Gastroesophageal sphincter (tissue), 3 donors: ENCODE measurements around the gene MALT1.

Experiments used
- EP300 ChIP-seq: sonication (generic); formaldehyde crosslinking; IDR thresholded peaks from one replicate; pipeline ENCODE4 v1.6.1; 2017; ENCODE audit warnings: antibody characterized with exemption, mild to moderate bottlenecking
- POLR2A ChIP-seq, 2 donors: fragments of 450-650 bp; IDR thresholded peaks; one replicate each; pipeline ENCODE4 v1.6.1; 2017; ENCODE audit warnings: antibody characterized with exemption in 2 of 2, mild to moderate bottlenecking in 2 of 2, moderate library complexity in 1 of 2
- POLR2AphosphoS5 ChIP-seq: sonication (generic); formaldehyde crosslinking; IDR thresholded peaks from one replicate; pipeline ENCODE4 v1.6.1; 2017; ENCODE audit warnings: antibody characterized with exemption
- TF ChIP-seq, protein P1 (sequence below), 4 experiments: fragments of 200-600 bp in 2 of 4; fragments of 450-650 bp in 2 of 4; sonication (generic) in 1 of 4; IDR thresholded peaks; one replicate each; pipeline ENCODE4 v1.5.1; 2017 to 2019; ENCODE audit warnings: antibody characterized with exemption in 4 of 4, mild to moderate bottlenecking in 2 of 4, moderate library complexity in 2 of 4

GRCh38 chr18:58753976-58754375 lies 82.7 kb downstream of the MALT1 start:
- no peak for TF ChIP-seq POLR2AphosphoS5
- TF ChIP-seq, protein P1, sequence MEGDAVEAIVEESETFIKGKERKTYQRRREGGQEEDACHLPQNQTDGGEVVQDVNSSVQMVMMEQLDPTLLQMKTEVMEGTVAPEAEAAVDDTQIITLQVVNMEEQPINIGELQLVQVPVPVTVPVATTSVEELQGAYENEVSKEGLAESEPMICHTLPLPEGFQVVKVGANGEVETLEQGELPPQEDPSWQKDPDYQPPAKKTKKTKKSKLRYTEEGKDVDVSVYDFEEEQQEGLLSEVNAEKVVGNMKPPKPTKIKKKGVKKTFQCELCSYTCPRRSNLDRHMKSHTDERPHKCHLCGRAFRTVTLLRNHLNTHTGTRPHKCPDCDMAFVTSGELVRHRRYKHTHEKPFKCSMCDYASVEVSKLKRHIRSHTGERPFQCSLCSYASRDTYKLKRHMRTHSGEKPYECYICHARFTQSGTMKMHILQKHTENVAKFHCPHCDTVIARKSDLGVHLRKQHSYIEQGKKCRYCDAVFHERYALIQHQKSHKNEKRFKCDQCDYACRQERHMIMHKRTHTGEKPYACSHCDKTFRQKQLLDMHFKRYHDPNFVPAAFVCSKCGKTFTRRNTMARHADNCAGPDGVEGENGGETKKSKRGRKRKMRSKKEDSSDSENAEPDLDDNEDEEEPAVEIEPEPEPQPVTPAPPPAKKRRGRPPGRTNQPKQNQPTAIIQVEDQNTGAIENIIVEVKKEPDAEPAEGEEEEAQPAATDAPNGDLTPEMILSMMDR (IDR thresholded peaks at IDR 0.05): no peak
- no peak for TF ChIP-seq POLR2A (IDR thresholded peaks at IDR 0.05)
- TF ChIP-seq EP300: no peak
